ENCODE measurements around the gene MYL5. TPM values are rescaled to one million over a fixed set of nuclear protein-coding genes. Genes with fewer than 3 reads are reported as not detected.
"Not testable (repeated sequence)": the region's sequence is repeated elsewhere in the genome, so short reads cannot be mapped to it uniquely, and the experiment has no call there.

Gene MYL5
- total RNA-seq, 1 donor from 2014 or later = 17.8 TPM

DNA sequence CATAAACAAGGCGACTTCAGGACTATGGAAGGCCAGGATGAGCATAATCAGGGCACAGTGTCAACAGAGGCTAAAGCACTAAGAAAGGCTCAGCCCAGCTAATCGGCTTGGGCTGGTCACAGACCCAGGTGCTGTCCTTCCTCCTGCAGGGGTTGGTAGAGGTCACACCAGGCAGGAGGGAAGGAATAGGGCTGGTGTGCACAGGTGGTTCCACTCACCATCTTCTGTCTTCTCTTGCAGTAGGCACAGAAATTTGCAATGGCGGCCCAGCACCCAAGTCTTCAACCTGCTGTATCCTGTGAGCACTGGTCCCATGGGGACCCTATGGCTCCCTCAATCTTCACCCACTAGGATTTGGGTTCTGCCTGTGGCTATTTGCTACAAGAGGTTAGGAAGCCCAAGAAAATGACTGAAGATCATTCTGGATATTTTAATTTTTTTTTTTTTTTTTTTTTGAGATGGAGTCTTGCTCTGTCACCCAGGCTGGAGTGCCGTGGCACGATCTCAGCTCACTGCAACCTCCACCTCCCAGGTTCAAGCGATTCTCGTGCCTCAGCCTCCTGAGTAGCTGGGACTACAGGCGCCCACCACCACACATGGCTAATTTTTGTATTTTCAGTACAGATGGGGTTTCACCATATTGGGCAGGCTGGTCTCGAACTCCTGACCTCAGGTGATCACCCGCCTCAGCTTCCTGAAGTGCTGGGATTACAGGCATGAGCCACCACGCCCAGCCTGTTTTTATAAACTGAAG, 4.4 kb upstream of the MYL5 start:
- DNase-seq (ENCODE audit: low spot score) = not testable (repeated sequence)

DNA sequence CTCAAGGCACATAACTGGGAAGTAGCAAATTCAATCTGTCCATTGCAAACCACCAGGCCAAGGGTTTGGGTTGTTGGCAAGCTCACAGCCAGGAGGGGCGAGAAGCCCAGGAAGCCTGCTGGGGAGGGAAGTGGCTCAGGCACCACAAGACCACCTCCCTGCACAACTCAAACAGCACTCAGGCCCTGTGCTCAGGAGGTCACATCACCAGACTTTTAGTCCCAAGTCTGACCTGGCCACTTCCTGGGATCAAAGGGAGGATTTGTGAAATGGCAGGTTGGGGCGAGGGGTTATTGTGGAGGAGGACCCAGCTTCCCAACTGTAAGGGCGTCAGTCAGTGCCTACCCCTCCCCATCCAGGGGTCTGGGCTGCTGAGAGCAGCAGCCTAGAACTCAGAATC, 2.6 kb upstream of the MYL5 start:
- no peak for DNase-seq (ENCODE audit: low spot score)

DNA sequence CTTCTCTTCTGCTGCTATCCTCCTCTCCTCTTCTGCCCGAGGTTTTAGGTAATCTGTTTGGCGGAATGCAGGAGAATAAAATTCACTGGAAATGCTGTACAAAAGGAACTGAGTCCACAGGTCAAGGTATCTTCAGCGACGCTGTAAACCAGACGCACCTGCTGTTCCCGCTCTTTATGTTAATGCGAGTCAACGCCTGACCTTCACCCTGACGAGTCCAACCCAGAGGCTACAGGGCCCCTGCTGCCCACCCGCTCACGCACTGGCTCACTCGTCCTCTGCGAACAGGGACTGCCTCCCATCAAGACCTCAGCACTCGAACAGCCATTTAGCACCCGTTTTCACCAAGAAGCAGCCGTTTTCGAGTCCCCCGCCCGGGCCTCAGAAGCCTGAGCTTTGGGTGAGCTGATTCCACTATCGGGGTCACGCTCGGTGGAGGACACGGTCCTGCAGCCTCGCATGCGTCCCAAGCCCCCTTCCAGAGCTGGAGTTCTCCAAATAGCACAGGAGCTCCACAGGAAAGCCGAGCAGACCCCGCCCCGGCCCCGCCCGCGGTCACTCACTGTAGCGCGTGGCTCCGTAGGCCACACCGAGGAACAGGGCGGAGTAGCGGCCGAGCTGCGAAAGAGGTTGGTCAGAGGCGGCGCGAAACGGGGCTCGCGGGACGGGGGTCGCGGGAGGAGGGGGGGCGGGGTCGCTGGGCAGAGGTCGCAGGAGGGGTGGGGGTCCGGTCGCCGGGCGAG, 822 bp upstream of the MYL5 start:
- DNase-seq (ENCODE audit: low spot score) = no peak

DNA sequence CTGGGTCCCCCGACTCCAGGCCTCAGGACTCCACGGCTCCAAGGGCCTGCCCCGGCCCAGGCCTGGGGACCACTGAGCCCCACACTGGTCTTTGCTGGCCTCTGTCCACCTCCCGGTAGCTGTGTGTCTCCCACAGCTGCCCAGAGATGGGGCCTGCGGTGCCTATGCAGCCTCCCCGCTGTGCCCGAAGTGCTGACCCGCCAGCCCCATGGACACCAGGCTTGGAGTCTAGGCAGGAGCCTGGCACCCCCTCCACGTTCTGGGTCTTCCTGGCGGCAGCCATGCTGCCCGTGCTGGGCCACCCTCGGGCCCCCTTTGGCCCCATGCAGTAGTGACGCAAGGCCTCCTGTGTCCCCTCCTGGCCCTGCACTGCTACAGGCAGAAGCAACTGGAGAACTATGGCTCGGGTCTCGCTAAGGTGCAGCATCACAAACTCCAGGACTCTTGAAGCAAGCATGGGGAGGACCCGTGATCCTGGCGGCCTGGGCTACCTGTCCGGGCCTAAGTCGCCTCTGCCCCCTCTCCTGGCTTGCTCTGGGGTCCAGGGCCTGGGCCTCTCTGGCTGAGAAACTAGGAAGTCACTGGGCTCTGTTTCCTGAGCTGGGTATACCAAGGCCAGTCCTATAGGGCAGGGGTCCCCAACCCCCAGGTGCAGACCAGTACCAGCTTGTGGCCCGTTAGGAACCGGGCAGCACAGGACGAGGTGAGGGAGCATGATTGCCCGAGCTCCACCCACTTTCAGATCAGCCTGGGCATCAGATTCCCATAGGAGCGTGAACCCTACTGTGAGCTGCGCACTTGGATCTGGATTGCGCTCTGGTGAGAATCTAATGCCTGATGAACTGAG, 917 bp downstream of the MYL5 start:
- no peak for DNase-seq (ENCODE audit: low spot score)

DNA sequence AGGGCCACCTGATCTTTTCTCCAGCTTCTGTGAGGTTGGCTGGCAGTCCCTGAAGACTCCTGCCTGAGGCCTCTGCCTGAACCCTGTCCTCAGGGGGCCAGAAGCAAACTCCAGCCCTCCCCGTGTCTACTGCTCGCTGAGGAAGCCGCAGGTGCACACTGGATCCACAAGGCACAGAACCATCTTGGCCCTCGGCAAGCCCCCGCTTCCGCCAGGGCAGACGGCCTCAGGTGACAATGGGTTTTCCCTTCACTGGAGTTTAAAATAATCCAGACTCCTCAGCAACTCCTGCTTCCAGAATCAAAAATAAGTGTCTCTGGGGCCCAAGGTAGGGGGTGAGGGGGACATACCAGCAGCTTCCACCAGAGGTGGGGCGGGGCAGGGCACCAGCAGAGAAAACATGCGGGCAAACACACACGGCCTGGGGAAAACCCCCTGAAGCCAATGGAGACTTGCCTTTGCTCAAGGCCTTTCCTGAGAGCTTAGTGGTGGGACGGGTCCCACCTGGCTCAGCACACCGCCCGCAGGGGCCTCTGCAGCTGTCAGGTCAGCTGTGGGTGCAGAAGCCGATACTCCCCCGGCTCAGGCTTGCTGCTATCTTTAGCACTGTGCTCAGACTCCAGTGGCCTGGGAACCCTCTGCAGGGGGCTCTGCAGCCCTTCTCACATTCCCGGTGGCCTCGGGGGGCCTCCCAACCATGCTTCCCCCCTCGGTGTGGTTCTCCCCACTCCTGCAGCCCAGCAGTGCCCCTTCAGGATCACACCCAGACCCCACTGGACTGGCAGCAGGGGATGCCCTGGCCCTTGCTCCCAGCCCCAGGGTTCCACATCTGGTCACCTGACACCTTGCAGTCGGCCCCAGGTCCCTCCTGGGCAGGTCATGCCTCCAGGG, 1.9 kb downstream of the MYL5 start:
- no peak for DNase-seq (ENCODE audit: low spot score)

DNA sequence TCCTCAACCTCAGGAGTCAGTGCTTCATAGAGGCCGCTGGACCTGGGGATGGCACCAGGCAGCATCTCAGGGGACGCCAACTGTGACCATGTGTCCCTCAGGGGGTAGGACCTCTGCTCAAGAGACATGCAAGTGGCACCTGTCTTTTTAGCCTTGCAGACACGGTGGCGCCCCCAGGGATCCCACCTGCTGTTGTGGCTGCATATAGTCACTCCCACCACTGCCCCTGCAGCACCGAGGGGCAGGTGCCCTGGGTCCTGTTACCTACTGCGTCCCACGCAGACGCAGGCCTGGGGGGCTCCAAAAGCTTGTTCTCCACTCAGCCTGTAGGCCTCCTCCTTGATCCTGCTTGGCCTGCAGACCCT, 2.5 kb downstream of the MYL5 start:
- no peak for DNase-seq (ENCODE audit: low spot score)

DNA sequence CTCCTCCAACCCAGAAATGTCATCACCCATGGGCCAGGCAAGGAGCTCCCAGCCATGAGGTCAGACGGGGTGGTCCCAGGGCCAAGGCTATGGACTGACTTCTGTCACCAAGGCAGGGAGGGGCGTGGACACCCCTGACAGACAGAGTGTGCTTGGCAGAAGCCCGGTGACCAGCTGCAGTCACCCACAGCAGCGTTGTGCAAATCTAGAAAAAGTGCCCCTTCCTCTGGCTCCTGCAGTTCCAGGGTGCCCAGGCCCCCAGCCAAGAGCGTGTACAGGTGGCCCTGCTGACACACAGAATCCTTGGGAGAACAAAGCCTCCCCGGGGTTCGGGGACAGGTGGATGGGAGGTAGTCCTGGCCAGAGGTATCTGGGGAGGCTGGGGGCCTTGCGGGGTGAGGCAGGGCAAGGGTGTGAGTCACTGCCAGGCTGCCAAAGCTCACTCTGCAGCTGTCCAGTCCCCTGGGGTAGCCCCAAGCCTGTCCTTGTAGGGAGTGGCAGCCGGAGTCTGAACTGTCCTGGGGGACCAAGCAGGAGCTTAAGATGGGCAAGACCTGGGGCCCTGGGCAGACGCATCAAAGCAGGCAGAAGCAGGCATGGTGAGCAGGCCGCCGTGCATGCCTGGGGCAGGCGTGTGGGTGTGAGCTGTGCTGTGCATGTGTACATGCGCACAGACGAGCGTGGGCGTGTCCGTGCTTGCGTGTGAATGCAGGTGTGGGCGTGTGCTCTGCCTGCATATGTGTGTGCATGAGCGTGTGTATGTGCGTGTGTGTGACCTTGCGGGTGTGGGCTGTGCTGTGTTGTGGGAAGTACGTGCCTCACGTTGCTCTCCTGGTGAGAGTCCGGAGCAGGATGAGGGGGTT, 3.3 kb downstream of the MYL5 start:
- peak; percentile 57 for DNase-seq (ENCODE audit: low spot score)

DNA sequence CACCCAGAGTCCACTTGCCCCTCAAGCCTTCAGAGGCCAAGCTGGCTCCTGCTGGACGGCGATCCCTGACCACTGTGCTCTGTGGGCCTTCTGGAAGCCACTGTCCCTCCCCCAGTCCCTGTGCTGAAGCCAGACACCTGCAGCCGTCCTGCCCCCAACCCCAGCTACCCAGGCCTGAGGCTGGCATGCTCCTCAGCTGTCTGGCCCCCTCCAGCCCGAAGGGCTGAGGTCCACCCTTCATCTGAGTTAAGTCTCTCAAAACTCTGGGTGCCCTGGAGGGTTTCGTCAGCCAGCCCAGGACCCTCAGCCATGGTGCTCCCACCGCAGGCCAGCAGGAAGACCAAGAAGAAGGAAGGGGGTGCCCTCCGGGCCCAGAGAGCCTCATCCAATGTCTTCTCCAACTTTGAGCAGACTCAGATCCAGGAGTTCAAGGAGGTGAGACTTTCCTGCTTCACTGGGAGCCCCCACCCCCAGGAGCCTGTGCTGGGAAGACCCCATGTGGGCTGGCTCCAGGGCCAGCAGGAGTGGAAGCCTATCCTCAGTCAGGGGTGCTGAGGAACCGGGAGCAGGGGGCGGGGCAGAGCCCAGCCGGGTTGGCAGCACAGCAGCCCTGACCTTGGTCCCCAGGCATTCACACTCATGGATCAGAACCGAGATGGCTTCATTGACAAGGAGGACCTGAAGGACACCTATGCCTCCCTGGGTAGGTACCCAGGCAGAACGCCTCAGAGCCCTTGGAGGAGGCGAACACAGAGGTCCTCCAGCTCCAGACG, 4.2 kb downstream of the MYL5 start:
- DNase-seq (ENCODE audit: low spot score) = no peak

DNA sequence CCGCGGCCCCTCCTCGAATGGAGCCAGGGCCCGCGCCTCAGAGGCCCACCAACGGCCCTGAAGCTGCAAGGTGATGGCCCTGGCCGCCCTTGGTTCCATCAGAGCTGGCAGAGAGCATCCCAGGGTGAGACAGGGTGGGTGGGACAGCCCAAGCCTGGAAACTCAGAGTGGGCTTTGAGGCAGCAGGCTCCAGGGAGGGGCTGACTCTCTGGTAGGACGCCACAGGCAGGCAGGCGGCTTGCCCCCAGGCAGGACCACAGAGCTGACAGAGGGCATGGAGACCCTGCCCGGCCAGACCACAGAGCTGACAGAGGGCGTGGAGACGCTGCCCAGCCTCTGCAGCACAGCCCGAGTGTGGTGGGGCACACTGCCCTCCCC, 4.8 kb downstream of the MYL5 start:
- no peak for DNase-seq (ENCODE audit: low spot score)

DNA sequence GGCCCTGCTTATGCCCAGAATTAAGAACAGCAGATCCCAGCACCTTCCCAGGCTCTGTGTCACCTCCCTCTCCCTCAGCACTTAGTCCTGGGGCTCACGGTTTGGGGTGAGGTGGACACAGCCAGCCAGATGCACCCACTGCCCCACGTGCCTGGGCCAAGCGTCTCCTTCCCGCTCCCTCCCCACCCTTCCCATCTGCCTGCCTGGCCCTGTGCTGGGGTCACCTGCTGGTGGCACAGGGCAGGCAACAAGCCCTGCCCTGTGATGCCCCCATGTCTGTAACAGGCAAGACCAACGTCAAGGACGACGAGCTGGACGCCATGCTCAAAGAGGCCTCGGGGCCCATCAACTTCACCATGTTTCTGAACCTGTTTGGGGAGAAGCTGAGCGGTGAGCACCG, 5.3 kb downstream of the MYL5 start:
- no peak for DNase-seq (ENCODE audit: low spot score)

DNA sequence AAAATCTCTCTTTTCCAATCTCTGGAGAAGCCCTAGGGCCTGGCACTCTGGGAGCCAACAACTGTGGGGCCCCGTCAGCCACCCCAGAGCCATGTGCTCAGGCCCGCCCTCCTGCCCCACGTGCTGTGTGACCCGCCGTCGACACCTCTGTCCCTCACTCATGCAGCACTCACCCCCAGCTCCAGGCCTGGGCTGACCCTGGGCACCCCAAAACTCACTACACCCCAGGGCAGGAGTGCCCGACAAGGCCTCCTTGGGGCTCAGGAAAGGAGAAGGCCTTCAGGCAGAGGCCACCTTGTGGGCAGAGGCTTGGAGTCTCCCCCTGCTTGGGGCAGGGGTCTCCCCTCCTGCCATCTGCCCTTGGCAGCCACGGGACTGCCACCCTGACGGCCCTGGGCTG, 5.7 kb downstream of the MYL5 start:
- DNase-seq (ENCODE audit: low spot score) = no peak

DNA sequence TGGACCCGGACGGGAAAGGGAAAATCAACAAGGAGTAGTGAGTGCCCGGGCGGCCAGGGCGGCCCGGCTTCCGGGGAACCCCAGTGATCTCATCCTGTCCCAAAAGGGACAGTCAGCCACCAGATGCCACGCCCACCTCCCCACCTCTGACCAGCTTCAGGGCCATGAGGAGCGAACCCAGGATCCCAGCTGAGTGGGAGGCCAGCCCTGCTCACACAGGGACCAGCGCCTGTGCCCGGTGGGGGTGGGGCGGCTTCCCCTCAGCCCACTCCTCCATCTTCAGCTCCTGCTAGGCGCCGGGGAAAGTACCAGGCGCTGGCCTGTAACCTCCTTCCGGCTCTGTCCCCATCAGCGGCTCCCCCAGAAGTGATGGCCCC, 6.2 kb downstream of the MYL5 start:
- no peak for DNase-seq (ENCODE audit: low spot score)

DNA sequence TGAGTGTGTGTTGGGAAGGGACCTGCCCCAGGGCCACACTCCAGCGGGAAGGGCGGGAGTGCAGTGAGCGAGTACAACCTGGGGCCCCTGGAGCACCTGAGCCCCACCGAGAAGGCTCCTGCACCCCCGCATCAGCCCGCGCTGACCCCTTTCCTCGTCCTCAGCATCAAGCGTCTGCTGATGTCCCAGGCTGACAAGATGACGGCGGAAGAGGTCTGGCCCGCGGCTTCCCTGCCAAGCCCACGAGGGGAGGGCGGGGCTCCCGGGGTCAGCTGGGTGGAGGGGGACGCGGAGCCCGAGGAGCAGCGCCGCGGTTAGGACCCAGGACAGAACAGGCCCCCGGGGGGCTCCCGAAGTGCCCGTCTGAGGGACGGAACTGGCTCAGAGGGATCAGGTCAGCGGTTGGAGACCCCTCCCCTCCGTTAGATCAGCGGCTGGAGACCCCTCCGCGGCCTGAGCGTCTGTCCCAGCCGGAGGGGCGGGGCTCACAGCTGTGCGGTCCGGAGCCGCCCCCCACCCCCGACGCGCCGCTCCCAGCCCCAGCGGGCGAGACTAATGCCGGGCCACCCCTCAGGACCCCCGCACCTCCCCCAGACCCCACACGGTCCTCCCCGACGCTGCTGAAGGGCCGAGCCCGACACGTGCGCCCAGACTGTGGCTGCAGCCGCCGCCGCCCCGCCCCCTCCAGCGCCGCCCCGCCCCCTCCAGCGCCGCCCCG, 6.7 kb downstream of the MYL5 start:
- DNase-seq (ENCODE audit: low spot score) = no peak

DNA sequence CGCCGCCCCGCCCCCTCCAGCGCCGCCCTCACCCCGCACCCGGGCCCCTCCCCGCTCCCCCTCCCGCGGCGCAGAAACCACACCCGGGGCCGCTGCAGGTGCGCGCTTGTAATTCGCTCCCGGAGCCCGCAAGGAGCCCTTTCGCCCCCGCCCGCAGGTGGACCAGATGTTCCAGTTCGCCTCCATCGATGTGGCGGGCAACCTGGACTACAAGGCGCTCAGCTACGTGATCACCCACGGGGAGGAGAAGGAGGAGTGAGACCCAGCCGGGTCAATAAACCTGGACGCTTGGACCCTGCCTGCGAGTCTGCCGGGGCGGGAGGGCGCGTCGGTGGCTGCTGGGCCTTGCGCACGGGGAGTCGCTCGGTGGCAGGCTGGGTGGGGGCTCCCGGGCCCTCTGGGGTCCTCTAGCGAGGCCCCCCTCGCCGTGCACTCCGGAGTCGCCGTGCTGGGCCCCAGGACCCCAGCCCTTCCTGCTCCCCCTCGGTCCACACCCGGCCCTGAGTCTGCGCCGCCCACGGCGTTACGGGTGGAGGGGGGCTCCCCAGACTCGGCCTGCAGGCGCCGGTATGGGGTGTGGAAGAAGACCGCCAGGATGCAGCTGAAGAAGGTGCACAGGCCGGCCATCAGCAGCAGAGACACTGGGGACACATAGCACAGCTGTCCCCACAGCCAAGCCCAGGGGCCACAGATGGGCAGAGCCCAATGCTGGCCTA, 7.6 kb downstream of the MYL5 start:
- no peak for DNase-seq (ENCODE audit: low spot score)

DNA sequence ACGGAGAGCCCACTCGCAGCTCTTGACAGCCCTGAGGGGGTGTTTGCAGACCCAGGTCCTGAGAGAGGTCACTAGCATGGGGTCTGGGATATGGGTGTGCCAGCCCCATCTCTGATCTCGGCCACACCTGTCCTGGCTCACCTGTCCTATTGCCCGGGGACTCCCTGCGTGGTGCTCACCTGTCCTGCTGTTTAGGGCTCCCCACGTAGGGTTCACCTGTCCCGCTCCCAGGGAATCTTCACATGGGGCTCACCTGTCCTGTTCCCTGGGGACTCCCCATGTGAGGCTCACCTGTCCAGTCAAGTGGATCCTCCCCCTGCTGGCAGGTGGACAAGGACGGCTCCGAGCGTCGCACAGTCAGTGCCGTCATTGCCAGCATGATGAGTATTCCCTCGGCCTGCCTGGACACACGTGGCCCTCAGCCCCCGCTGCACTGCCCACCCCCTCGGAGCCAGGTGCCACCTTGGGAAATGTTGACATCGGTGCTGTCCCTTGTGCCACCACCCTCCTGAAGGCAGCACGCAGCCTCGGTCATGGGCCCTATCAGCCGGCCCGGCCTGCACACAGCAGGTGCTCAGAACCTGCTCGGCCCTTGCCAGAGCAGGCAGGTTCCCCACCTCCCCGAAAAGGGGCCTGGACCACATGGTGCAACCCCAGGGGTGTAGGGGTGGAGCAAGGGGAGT, 8.3 kb downstream of the MYL5 start:
- DNase-seq (ENCODE audit: low spot score) = no peak

DNA sequence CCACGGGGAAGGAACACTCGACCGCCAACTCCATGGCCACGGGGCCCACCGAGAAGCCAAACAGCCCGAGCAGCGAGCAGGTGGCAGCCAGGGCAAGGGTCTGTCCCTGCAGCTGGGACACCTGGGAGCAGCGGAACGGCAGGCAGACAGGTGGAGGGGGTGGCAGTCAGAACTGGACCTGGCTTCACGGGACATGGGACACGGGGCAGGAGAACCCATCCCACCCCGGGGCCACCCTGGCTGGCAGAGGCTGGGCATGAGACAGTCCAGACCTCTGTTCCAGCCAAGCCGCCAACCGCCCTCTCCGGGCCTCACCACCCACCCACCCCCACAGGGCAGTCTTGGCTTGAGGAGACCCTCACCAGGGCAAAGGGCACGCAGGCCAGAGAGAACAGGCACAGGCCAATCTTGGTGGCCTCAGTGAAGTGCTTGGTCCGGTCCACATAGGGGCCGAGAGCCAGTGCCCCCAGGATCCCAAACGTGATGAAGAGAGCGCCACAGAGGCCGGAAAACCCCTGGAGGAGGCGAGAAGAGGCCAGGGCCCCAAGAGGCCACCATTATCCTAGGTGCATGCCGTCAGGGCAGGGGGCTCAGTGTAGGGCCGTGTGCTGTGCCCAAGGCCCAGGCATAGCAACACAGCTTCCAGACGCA, 9.0 kb downstream of the MYL5 start:
- DNase-seq (ENCODE audit: low spot score) = no peak

DNA sequence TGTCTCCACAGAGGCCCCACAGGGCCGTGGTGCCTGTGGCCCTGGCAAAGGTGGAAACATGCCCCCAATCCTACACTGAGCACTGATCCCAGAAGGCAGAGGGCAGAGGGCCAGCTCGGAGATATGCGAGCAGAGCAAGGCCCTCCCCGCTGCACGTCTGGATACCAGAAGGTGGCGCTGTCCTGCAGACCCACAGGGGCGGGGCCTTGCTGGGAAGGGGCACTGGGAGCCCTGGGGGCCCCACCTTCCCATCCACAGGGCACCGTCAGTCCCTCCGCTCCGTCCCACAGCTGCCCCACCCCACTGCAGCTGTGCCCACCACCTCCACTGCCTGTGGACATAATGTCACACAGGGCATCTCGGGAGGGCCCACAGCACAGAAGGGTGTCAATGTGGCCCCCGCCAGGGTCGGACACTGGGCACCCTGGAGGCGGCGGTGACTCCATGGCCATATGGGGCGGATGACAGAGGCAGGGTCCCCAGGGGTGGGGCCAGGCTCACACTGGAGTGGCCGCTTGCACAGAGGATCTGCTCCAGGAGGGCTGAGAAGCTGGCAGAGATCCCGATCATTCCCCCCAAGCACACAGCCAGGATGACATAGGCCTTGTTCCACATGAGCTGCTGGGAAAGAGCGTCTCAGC, 9.8 kb downstream of the MYL5 start:
- DNase-seq (ENCODE audit: low spot score) = no peak
